ENCODE data around the gene FMN2.

DNA sequence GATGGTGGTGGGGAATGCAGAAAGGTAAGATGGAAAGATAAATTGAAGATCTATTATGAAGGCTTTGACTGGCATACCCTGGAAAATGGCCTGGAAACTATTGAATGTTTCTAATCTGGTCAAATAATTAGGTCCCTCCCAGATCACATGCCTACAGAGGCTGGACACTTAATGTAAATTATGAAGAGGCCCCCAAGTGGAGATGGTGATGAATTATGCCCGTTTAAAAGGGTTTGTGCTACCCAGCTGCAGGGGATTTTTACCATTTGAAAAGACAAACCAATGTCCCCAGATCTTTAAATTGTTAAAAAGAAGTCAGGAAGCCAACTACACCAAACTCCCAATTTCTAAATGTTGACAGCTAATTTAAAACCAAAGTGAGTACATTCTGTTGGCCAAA lies 35.7 kb upstream of the FMN2 start:
- TF ChIP-seq POLR2AphosphoS5 (IDR thresholded peaks at IDR 0.05; ENCODE audit: low read depth, low read length) (no peak), TAF1 (IDR thresholded peaks at IDR 0.05; ENCODE audit: borderline replicate concordance, insufficient read depth, low read length) (no peak), SIN3A (IDR thresholded peaks at IDR 0.05; ENCODE audit: borderline replicate concordance, insufficient read depth, low read length) (no peak), FOXP2 (optimal IDR thresholded peaks at IDR 0.05; ENCODE audit: borderline replicate concordance, extremely low read depth, extremely low read length, insufficient read depth) (no peak)
- TF ChIP-seq, protein P1, sequence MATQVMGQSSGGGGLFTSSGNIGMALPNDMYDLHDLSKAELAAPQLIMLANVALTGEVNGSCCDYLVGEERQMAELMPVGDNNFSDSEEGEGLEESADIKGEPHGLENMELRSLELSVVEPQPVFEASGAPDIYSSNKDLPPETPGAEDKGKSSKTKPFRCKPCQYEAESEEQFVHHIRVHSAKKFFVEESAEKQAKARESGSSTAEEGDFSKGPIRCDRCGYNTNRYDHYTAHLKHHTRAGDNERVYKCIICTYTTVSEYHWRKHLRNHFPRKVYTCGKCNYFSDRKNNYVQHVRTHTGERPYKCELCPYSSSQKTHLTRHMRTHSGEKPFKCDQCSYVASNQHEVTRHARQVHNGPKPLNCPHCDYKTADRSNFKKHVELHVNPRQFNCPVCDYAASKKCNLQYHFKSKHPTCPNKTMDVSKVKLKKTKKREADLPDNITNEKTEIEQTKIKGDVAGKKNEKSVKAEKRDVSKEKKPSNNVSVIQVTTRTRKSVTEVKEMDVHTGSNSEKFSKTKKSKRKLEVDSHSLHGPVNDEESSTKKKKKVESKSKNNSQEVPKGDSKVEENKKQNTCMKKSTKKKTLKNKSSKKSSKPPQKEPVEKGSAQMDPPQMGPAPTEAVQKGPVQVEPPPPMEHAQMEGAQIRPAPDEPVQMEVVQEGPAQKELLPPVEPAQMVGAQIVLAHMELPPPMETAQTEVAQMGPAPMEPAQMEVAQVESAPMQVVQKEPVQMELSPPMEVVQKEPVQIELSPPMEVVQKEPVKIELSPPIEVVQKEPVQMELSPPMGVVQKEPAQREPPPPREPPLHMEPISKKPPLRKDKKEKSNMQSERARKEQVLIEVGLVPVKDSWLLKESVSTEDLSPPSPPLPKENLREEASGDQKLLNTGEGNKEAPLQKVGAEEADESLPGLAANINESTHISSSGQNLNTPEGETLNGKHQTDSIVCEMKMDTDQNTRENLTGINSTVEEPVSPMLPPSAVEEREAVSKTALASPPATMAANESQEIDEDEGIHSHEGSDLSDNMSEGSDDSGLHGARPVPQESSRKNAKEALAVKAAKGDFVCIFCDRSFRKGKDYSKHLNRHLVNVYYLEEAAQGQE (IDR thresholded peaks at IDR 0.05; ENCODE audit: insufficient read depth in 1 of 2, low read depth in 2 of 2, low read length in 2 of 2), result no peak

Measured in PFSK-1 (cell line).